ENCODE results near the gene PCTP. TPM values are rescaled to one million over a fixed set of nuclear protein-coding genes. Genes with fewer than 3 reads are reported as not detected.

Gene PCTP
- total RNA-seq, 1 donor from 2014 or later, result 17.8 TPM

- H3K4me3 ChIP-seq, result no peak overlapping the region
- intact Hi-C loops (cut with DNase I), result loop anchor here (10.0 kb wide), 1 partner anchor 493 kb away; the partner anchor contains the start of gene HLF
- H3K9me3 ChIP-seq, result no peaks in the 10 kb centered on the region
- H3K27ac ChIP-seq, result no peak overlapping the region
- no peaks in the 10 kb centered on the region for H3K36me3 ChIP-seq
- TF ChIP-seq CTCF (IDR thresholded peaks at IDR 0.05), result no peak
- H3K27me3 ChIP-seq, result no peaks in the 10 kb centered on the region
- DNase-seq (ENCODE audit: low spot score in 2 of 2), result no peak
- peaks cover 0 to 3% of the 10 kb centered on the region in 2 donors for H3K4me1 ChIP-seq
Measured at GRCh38 chr17:55757659-55758058, 6.8 kb downstream of the PCTP start.

- Histone ChIP-seq H3K27ac (no peak overlapping the region), H3K27me3 (no peaks in the 10 kb centered on the region), H3K9me3 (no peaks in the 10 kb centered on the region), H3K4me1 (peaks cover 0 to 3% of the 10 kb centered on the region in 2 donors), H3K36me3 (no peaks in the 10 kb centered on the region), H3K4me3 (no peak overlapping the region)
- no peak for DNase-seq (ENCODE audit: low spot score in 2 of 2)
- intact Hi-C loops (cut with DNase I), result loop anchor here (10.0 kb wide), 1 partner anchor 493 kb away; the partner anchor contains the start of gene HLF
- no peak for TF ChIP-seq CTCF (IDR thresholded peaks at IDR 0.05)
Measured at GRCh38 chr17:55758171-55758570, 7.3 kb downstream of the PCTP start.

GRCh38 chr17:55760643-55761355 is 9.9 kb downstream of the PCTP start:
- Histone ChIP-seq H3K36me3 (no peaks in the 10 kb centered on the region), H3K9me3 (no peaks in the 10 kb centered on the region), H3K27me3 (no peaks in the 10 kb centered on the region), H3K27ac (no peak overlapping the region), H3K4me3 (no peak overlapping the region), H3K4me1 (peaks cover 0 to 3% of the 10 kb centered on the region in 2 donors)
- DNase-seq (ENCODE audit: low spot score in 2 of 2), result no peak
- intact Hi-C loops (cut with DNase I), result no loop called here
- no peak for TF ChIP-seq CTCF (IDR thresholded peaks at IDR 0.05)

- H3K27me3 ChIP-seq, result no peaks in the 10 kb centered on the region
- no peaks in the 10 kb centered on the region for H3K9me3 ChIP-seq
- H3K4me1 ChIP-seq, result peaks cover 0 to 3% of the 10 kb centered on the region in 2 donors
- DNase-seq (ENCODE audit: low spot score in 2 of 2), result no peak
- intact Hi-C loops (cut with DNase I), result no loop called here
- H3K36me3 ChIP-seq, result no peaks in the 10 kb centered on the region
- H3K4me3 ChIP-seq, result no peak overlapping the region
- no peak overlapping the region for H3K27ac ChIP-seq
- TF ChIP-seq CTCF (IDR thresholded peaks at IDR 0.05), result no peak
Measured at GRCh38 chr17:55762086-55762858, 11.4 kb downstream of the PCTP start.

- H3K4me1 ChIP-seq, result peaks cover 0 to 3% of the 10 kb centered on the region in 2 donors
- no peak overlapping the region for H3K27ac ChIP-seq
- TF ChIP-seq CTCF (IDR thresholded peaks at IDR 0.05), result no peak
- intact Hi-C loops (cut with DNase I), result no loop called here
- H3K27me3 ChIP-seq, result no peaks in the 10 kb centered on the region
- H3K9me3 ChIP-seq, result no peaks in the 10 kb centered on the region
- no peak for DNase-seq (ENCODE audit: low spot score in 2 of 2)
- H3K36me3 ChIP-seq, result no peaks in the 10 kb centered on the region
- no peak overlapping the region for H3K4me3 ChIP-seq
Measured at GRCh38 chr17:55763856-55764255, 13.0 kb downstream of the PCTP start.
